HUES64 (cell line): ENCODE data around the gene UBASH3B.

Experiments used
- H3K27ac ChIP-seq: 2 replicates; pipeline ENCODE4 v1.7.0; 2013; ENCODE audit warnings: low read depth, low read length, inconsistent platforms
- H3K27me3 ChIP-seq: 2 replicates; pipeline ENCODE4 v1.6.1; 2013; ENCODE audit warnings: mild to moderate bottlenecking, low read length; ENCODE audit not compliant: insufficient read depth
- H3K36me3 ChIP-seq: 2 replicates; pipeline ENCODE4 v1.6.1; 2013; ENCODE audit warnings: mild to moderate bottlenecking, low read length; ENCODE audit not compliant: insufficient read depth
- H3K4me1 ChIP-seq: 2 replicates; pipeline ENCODE4 v1.6.1; 2013; ENCODE audit warnings: mild to moderate bottlenecking, low read length, moderate library complexity; ENCODE audit not compliant: insufficient read depth
- H3K4me3 ChIP-seq: 2 replicates; pipeline ENCODE4 v1.5.1; 2013; ENCODE audit warnings: mild to moderate bottlenecking, low read length, moderate library complexity
- H3K9ac ChIP-seq: 2 replicates; pipeline ENCODE4 v1.6.1; 2013; ENCODE audit warnings: mild to moderate bottlenecking, low read depth, low read length
- H3K9me3 ChIP-seq: 2 replicates; pipeline ENCODE4 v1.6.1; 2013; ENCODE audit warnings: low read depth, low read length; ENCODE audit not compliant: insufficient read depth
- WGBS: fragments of 150-250, 120-280 bp; methylation state at CpG from one replicate; pipeline ENCODE4 v1.1.7; 2013; ENCODE audit warnings: missing lambda C conversion rate; 5-methylcytosine and 5-hydroxymethylcytosine counted together

Gene UBASH3B

DNA sequence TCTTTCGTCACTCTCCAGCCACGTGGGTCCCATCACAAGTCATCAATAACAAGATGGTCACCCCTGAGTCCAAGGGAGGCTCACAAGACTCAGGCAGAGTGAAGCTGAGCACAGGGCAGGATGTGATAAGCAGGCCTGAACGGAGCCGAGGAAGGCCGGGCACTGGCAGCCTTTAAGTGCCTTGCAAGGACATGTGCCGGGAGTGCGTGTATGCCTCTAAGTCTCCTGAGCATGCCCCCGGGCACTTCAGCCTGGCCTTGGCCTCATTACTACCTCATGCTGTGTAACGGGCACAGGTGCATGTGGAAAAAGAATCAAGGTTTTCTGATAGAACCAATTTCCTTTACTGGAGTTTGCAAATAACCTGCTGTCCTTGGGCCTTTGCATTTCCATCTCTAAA lies 55.8 kb downstream of the UBASH3B start:
- peaks cover 6% of the 10 kb centered on the region; the same call in 1 of the 2 replicates for H3K4me1 ChIP-seq
- no peak overlapping the region for H3K4me3 ChIP-seq
- no peaks in the 10 kb centered on the region for H3K9me3 ChIP-seq
- H3K27me3 ChIP-seq, result no peaks in the 10 kb centered on the region
- H3K9ac ChIP-seq, result no peak overlapping the region
- WGBS, result 94% methylated on average over 9 of the region's 9 CpGs
- no peak overlapping the region for H3K27ac ChIP-seq
- H3K36me3 ChIP-seq, result no peaks in the 10 kb centered on the region

DNA sequence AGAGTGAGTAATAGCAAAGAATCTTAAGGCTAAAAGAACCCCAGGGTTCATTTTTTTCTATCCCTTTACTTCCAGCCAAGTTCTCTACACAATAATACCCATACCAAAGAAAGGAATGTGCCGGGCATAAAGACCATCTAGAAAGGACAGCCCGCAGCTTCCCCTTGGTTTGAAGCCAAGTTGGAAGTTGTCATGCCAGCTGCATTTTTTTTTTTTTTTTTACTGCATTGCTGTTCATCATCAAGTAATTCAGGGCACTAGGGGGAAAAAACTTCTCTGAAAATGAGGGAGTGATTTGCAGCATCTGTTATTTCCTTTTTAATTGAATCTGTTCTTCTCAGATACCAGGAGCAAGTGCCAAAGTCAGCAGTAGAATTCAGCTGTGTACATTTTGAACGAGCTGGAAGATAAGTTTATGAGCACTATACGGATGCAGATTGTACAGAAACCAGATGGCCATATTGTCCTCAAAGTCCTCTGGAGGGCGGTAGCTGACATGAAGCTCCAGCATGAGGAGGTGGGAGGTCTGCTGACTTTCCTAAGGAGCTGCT lies 56.4 kb downstream of the UBASH3B start:
- Histone ChIP-seq H3K27ac (no peak overlapping the region), H3K27me3 (no peaks in the 10 kb centered on the region), H3K9ac (no peak overlapping the region), H3K9me3 (no peaks in the 10 kb centered on the region), H3K36me3 (no peaks in the 10 kb centered on the region), H3K4me1 (peaks cover 5% of the 10 kb centered on the region; the same call in 1 of the 2 replicates), H3K4me3 (no peak overlapping the region)
- 83% methylated on average over 5 of the region's 5 CpGs for WGBS

DNA sequence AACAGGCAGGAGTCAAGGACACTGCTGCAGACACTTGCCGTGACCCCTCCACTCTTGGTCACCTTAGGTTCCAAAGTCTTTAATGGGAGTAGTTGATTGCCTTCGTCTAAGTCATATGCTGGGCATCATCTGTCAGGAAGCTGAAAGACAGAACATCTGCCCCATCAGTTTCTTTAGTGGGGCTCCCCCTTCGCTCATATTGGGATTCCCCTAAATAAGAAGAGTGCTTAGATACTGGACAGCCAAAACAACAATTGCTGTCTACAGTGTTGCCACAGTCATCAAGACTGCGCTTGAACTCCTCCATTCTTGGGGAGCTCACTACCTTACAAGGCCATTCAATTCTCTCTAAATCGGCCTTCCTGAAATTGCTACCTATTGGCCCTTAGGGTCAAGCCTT lies 58.5 kb downstream of the UBASH3B start:
- H3K9ac ChIP-seq, result no peak overlapping the region
- H3K9me3 ChIP-seq, result no peaks in the 10 kb centered on the region
- no peaks in the 10 kb centered on the region for H3K27me3 ChIP-seq
- H3K4me3 ChIP-seq, result no peak overlapping the region
- 96% methylated on average over 5 of the region's 5 CpGs for WGBS
- no peaks in the 10 kb centered on the region for H3K4me1 ChIP-seq
- H3K27ac ChIP-seq, result no peak overlapping the region
- no peaks in the 10 kb centered on the region for H3K36me3 ChIP-seq

DNA sequence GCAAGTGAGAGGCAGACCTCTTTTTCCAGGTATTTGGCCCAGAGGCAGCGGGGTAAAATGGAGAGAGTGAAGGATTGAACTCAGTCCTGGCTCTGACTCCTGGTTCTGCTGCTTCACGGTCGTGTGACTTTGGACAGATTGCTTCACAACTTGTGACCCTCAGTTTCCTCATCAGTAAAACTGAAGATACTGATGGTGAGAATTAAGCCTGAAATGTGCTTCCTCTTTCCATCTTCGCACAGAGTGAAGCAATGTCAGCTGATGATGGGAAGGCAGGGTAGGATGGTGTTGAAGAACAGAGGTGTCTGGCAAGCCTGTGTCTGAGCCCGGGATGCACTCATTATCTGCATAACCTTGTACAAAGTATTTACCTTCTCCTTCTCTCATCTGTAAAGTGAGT lies 59.0 kb downstream of the UBASH3B start:
- Histone ChIP-seq H3K9ac (no peak overlapping the region), H3K4me3 (no peak overlapping the region), H3K9me3 (no peaks in the 10 kb centered on the region), H3K27me3 (no peaks in the 10 kb centered on the region), H3K27ac (no peak overlapping the region), H3K4me1 (no peaks in the 10 kb centered on the region), H3K36me3 (no peaks in the 10 kb centered on the region)
- 94% methylated on average over 4 of the region's 5 CpGs for WGBS

DNA sequence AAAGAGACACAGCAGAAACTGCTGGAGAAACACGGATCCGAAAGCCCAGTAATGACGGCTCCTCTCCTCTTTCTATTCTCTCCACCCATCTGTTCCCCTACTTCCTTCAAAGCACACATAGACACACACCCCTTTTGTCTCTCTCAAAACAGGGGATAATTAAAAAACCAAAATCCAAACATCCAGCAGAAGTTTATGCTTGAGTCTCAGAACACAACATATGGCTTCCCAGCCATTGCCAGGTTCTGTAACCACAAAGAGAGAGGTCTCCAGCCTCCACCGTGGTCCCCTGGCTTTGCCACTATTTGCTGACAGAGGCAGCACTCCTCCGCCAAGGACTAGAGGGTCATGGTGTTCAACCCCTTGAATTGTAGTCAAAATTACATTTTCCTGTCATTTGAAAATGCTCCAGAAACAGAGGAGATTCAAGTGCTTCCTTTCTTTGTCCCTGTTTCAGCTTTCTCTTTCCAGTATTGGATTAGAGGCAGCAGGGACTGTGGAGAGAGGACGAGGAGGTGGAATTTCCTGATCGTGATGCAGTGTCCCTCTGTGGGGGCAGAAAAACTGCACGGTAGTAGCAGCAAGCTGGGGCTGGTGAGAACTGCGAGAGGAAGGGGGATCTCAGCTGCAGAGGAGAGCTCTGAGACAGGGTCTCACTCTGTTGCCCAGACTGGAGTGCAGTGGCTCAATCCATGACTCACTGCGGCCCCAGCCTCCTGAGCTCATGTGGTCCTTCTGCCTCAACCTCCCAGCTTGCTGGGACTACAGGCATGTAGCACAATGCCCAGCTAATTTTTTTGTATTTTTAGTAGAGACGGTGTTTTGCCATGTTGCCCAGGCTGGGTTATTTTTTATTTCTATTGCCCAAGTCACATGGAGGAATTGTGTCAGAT lies 60.3 kb downstream of the UBASH3B start:
- Histone ChIP-seq H3K4me1 (no peaks in the 10 kb centered on the region), H3K4me3 (no peak overlapping the region), H3K27me3 (no peaks in the 10 kb centered on the region), H3K9me3 (no peaks in the 10 kb centered on the region), H3K27ac (no peak overlapping the region), H3K9ac (no peak overlapping the region), H3K36me3 (no peaks in the 10 kb centered on the region)
- 92% methylated on average over 11 of the region's 11 CpGs for WGBS

DNA sequence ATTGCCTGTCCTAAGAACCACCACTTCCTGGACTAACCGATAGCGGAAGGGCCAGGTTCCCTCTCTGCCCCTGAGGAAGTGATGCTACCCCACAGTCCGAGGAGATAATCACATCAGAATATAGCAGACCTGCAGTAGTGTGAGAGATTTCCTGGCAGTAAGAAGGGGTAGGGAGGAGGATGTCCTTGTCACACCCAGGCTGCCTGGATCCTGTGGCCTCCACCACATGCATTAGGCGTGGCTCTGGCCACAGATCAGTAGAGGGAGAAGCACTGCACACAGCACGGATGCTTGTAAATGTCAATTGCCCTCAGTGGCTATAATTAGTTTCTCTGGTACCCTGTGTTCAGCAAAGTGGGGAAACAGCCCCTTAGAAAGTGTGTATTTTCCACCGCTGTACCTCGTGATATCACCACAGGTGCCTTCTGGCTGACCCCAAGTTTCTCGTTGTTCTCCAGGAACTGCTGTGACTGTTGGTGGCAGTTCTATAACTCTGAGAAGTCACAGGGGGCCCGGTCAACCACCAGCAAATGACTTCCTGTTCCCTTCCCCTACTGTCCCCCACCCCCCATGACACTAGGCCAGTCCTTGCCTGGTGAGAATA lies 61.8 kb downstream of the UBASH3B start:
- Histone ChIP-seq H3K4me3 (no peak overlapping the region), H3K9ac (no peak overlapping the region), H3K27ac (no peak overlapping the region), H3K27me3 (no peaks in the 10 kb centered on the region), H3K4me1 (no peaks in the 10 kb centered on the region), H3K9me3 (no peaks in the 10 kb centered on the region), H3K36me3 (no peaks in the 10 kb centered on the region)
- 90% methylated on average over 9 of the region's 9 CpGs for WGBS

DNA sequence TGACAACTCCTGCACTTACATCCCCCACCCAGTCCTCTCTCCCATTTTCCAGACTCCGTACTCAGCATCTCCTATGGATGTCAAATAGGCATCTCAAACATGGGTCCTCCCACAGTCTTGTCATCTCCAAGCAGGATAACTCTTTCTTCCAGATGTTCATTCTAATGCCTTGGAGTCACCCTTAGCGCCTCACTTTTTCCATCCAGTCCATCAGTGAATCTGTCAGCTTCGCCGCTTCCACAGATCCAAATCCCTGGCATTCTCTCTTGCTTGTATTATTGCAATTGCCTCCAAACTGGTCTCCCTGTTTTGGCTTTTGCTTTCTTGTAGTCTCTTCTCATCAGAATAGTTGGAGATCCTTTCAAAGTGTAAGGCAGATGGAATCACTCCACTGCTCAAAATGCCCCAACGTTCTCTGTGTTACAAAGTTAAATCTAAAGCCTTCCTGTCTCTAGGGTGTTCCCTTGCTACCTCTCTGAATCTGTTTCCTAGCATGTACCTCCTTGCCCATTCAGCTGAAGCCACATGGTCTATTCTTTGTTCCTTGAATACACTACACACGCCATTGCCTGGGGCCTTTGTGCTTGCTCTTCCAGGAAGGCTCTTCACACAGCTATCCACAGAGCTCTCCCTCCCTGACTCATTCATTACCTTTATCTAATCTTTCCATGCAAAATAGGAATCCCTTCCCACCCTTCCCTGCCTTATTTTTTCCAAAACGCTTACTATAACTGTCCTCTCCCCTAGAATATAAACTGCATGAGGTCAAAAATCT lies 64.8 kb downstream of the UBASH3B start:
- Histone ChIP-seq H3K27me3 (no peaks in the 10 kb centered on the region), H3K4me3 (no peak overlapping the region), H3K9ac (no peak overlapping the region), H3K36me3 (no peaks in the 10 kb centered on the region), H3K9me3 (no peaks in the 10 kb centered on the region), H3K27ac (no peak overlapping the region), H3K4me1 (peaks cover 15% of the 10 kb centered on the region; the same call in 1 of the 2 replicates)
- WGBS, result 84% methylated on average over 7 of the region's 7 CpGs

DNA sequence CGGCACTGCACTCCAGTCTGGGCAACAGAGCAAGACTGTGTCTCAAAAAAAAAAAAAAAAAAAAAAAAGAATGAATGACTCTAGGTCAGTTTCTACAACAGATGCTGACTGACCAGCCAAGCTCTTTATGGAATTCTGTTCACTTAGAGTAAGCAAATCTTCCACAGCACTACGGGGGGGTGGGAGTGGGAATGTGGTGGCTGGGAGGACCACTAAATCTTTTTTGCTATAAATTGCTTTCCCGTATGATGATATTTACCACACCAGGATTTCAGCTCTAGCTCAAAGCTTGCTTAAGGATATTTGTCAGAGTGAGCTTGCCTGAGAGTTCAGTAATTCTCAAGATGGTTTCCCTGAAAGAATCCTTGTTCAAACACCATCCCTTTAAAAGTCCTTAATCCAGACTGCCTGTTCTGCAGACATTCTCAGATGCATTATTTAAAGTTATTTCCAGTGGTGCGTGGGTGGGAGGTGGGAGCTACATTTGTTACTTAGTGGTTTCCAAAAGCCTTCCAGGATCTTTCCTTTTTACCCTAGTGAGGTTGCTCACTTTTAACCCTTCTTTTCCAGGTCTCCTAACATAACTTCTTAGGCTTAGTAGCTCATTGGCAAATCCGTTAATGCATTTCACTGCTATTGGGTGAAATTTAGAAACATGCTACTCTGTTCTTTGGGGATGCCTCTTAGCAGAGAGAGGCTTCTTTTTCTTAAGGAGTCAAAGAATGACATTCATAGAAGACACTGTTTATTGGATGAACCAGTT lies 65.9 kb downstream of the UBASH3B start:
- H3K27ac ChIP-seq, result no peak overlapping the region
- no peaks in the 10 kb centered on the region for H3K27me3 ChIP-seq
- no peaks in the 10 kb centered on the region for H3K36me3 ChIP-seq
- H3K4me1 ChIP-seq, result peaks cover 15% of the 10 kb centered on the region; the same call in 1 of the 2 replicates
- no peak overlapping the region for H3K4me3 ChIP-seq
- H3K9me3 ChIP-seq, result no peaks in the 10 kb centered on the region
- H3K9ac ChIP-seq, result no peak overlapping the region
- WGBS, result 84% methylated on average over 2 of the region's 5 CpGs

DNA sequence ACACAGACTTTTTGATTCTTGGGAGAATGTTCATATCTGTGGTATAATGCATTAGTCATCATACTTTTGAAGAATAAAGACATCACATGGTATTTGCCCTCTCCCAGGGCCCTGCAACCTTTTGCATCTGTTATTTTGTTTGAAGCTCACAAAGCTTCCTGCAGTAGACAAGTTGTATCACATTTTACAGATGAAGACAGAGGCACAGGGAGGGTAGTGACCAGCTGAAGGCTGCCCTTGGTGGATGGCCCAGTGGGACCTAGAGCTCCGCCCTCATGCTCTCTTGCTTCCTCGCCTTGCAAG lies 66.4 kb downstream of the UBASH3B start:
- Histone ChIP-seq H3K9me3 (no peaks in the 10 kb centered on the region), H3K9ac (no peak overlapping the region), H3K27me3 (no peaks in the 10 kb centered on the region), H3K4me1 (peaks cover 19% of the 10 kb centered on the region; the same call in 1 of the 2 replicates), H3K27ac (no peak overlapping the region), H3K36me3 (no peaks in the 10 kb centered on the region), H3K4me3 (no peak overlapping the region)
- WGBS, result 86% methylated on average over 2 of the region's 2 CpGs

DNA sequence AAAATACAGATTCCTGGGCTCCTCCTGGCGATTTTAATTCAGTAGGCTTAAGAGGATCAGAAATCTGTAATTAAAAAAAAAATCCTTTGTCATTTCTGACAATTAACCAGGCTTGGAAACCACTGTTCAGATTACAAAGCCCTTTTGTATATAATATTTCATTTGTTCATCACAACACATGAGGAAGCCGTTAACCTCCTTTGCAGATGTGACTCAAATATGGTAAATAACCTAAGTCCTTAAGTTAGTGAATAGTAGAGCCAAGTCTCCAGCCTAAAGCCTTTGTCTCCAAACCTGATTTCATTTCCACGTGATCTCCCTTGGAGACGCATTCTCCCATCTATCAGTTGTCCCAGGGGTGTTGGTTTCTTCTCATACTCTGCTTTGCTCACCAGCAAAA lies 67.6 kb downstream of the UBASH3B start:
- WGBS, result 87% methylated on average over 4 of the region's 4 CpGs
- no peak overlapping the region for H3K9ac ChIP-seq
- no peaks in the 10 kb centered on the region for H3K9me3 ChIP-seq
- peaks cover 24% of the 10 kb centered on the region; the same call in 1 of the 2 replicates for H3K4me1 ChIP-seq
- H3K36me3 ChIP-seq, result no peaks in the 10 kb centered on the region
- no peak overlapping the region for H3K27ac ChIP-seq
- H3K4me3 ChIP-seq, result no peak overlapping the region
- no peaks in the 10 kb centered on the region for H3K27me3 ChIP-seq
